Measurements from ENCODE around the gene TAF11L8. TPM values are rescaled to one million over a fixed set of nuclear protein-coding genes. Genes with fewer than 3 reads are reported as not detected.
"Not testable (repeated sequence)": the region's sequence is repeated elsewhere in the genome, so short reads cannot be mapped to it uniquely, and the experiment has no call there.

The TAF11L8 gene
- not detected for total RNA-seq

- POLR2A ChIA-PET, CTCF ChIA-PET: not testable (repeated sequence)
Measured at GRCh38 chr5:17590860-17591259, at the start of gene TAF11L8. Gene TAF11L8, minus strand, starts transcription at chr5:17590960.

- POLR2A ChIA-PET: no interaction called here
- CTCF ChIA-PET: no interaction called here
Measured at GRCh38 chr5:17634160-17634559, 43.4 kb upstream of the TAF11L8 start, which contains the start of gene TAF11L14. Gene TAF11L14, plus strand, starts transcription at chr5:17634460.

GRCh38 chr5:17631788-17632187 is 41.0 kb upstream of the TAF11L8 start, which contains the start of gene TAF11L13:
Gene TAF11L13, plus strand, starts transcription at chr5:17632088.
- POLR2A ChIA-PET, CTCF ChIA-PET: not testable (repeated sequence)

GRCh38 chr5:17625686-17626085 is 34.9 kb upstream of the TAF11L8 start:
- CTCF ChIA-PET: no interaction called here
- POLR2A ChIA-PET: no interaction called here

- ChIA-PET CTCF (no interaction called here), POLR2A (no interaction called here)
Measured at GRCh38 chr5:17620627-17621026, 29.9 kb upstream of the TAF11L8 start.

- CTCF ChIA-PET: no interaction called here
- POLR2A ChIA-PET: no interaction called here
Measured at GRCh38 chr5:17619354-17619753, 28.6 kb upstream of the TAF11L8 start.

GRCh38 chr5:17614872-17615605 is 24.3 kb upstream of the TAF11L8 start:
- ChIA-PET CTCF (no interaction called here), POLR2A (no interaction called here)

GRCh38 chr5:17610092-17610491 is 19.3 kb upstream of the TAF11L8 start, which contains the start of gene TAF11L12:
Gene TAF11L12, plus strand, starts transcription at chr5:17610392.
- POLR2A ChIA-PET: not testable (repeated sequence)

GRCh38 chr5:17607461-17607860 is 16.7 kb upstream of the TAF11L8 start:
- CTCF ChIA-PET: not testable (repeated sequence)

More at GRCh38 chr5:17610092-17610491, 19.3 kb upstream of the TAF11L8 start, which contains the start of gene TAF11L12:
- CTCF ChIA-PET: not testable (repeated sequence)

GRCh38 chr5:17604951-17605350 is 14.2 kb upstream of the TAF11L8 start:
- ChIA-PET CTCF (no interaction called here), POLR2A (no interaction called here)

More at GRCh38 chr5:17607461-17607860, 16.7 kb upstream of the TAF11L8 start:
- POLR2A ChIA-PET: not testable (repeated sequence)

- POLR2A ChIA-PET, CTCF ChIA-PET: not testable (repeated sequence)
Measured at GRCh38 chr5:17603880-17604279, 13.1 kb upstream of the TAF11L8 start, which contains the start of gene TAF11L11. Gene TAF11L11, plus strand, starts transcription at chr5:17604183.

GRCh38 chr5:17597728-17598127 is 7.0 kb upstream of the TAF11L8 start, which contains the start of gene TAF11L10:
Gene TAF11L10, minus strand, starts transcription at chr5:17597828.
- CTCF ChIA-PET, POLR2A ChIA-PET: not testable (repeated sequence)

- CTCF ChIA-PET, POLR2A ChIA-PET: not testable (repeated sequence)
Measured at GRCh38 chr5:17594255-17594654, 3.5 kb upstream of the TAF11L8 start, which contains the start of gene TAF11L9. Gene TAF11L9, minus strand, starts transcription at chr5:17594394.

- POLR2A ChIA-PET, CTCF ChIA-PET: not testable (repeated sequence)
Measured at GRCh38 chr5:17585658-17586057, 5.1 kb downstream of the TAF11L8 start, which contains the start of gene TAF11L7. Gene TAF11L7, minus strand, starts transcription at chr5:17585758.

Other genes starting within 250 kb of the TAF11L8 start
- not detected for gene TAF11L2, start 92.7 kb downstream of the TAF11L8 start, total RNA-seq
- gene TAF11L3, start 72.6 kb downstream of the TAF11L8 start, total RNA-seq: not detected
- not detected for gene TAF11L4, start 69.2 kb downstream of the TAF11L8 start, total RNA-seq
- not detected for gene TAF11L5, start 65.7 kb downstream of the TAF11L8 start, total RNA-seq
- not detected for gene TAF11L6, start 62.3 kb downstream of the TAF11L8 start, total RNA-seq
- not detected for gene TAF11L7, start 5.2 kb downstream of the TAF11L8 start, total RNA-seq
- gene TAF11L9, start 3.4 kb upstream of the TAF11L8 start, total RNA-seq: not detected
- not detected for gene TAF11L10, start 6.9 kb upstream of the TAF11L8 start, total RNA-seq
- not detected for gene TAF11L11, start 13.2 kb upstream of the TAF11L8 start, total RNA-seq
- gene TAF11L12, start 19.4 kb upstream of the TAF11L8 start, total RNA-seq: not detected
- not detected for gene TAF11L13, start 41.1 kb upstream of the TAF11L8 start, total RNA-seq
- not detected for gene TAF11L14, start 43.5 kb upstream of the TAF11L8 start, total RNA-seq